ENCODE data around the gene CYP4F22. TPM values are rescaled to one million over a fixed set of nuclear protein-coding genes. Genes with fewer than 3 reads are reported as not detected.
A peak's percentile ranks its signal among the peaks of the same experiment; 100 is the strongest.

CYP4F22 gene
- total and polyA plus RNA-seq, 9 of the 15 experiments (the other 6 are each of a cell fraction or from before 2014, with no cell fraction given), result not detected

DNA sequence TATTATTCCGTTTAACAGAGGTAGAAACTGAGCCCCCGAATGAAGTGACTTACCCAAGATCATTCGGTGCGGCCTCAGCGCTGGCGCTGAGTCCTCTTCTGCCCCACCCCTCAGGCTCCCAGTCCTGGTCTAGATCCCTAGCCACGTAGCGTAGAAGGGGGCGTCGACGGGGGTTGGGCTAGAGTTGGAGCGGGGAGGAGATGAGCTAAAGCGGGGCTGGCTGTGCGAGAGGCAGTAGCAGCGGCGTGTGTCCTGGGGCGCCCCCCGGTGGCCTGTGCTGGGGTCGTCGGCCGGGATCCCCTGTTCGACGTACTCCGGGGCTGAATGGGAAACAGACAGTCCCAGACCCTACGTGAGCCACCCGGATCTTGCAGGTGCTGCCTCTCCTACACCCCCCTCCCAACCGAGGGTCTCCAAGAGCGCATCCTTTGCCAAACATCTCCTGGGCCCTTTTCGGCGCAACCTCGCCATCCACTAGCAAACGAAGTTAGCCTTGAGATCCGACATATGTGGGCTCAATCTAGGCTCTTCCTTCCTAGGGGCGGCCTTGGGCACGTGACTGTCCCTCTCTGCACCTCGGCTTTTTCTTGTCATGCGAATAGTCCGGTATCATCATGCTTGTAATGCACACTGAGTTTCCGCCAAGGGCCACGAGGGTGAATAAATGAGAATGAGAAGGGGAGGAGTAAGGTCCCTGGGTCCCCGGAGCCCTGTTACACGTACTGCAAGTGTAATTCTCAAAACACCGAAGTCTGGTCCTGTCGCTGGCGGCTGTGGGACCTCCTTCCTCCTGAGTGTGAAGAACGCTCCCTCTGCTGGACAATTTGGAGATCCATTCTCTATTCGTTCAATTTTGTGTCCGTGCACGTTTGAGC lies 47.7 kb downstream of the CYP4F22 start (continued):
- TF ChIP-seq, protein P1, sequence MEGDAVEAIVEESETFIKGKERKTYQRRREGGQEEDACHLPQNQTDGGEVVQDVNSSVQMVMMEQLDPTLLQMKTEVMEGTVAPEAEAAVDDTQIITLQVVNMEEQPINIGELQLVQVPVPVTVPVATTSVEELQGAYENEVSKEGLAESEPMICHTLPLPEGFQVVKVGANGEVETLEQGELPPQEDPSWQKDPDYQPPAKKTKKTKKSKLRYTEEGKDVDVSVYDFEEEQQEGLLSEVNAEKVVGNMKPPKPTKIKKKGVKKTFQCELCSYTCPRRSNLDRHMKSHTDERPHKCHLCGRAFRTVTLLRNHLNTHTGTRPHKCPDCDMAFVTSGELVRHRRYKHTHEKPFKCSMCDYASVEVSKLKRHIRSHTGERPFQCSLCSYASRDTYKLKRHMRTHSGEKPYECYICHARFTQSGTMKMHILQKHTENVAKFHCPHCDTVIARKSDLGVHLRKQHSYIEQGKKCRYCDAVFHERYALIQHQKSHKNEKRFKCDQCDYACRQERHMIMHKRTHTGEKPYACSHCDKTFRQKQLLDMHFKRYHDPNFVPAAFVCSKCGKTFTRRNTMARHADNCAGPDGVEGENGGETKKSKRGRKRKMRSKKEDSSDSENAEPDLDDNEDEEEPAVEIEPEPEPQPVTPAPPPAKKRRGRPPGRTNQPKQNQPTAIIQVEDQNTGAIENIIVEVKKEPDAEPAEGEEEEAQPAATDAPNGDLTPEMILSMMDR (IDR thresholded peaks at IDR 0.05 in 2 of 3, conservative IDR thresholded peaks at IDR 0.05 in 1 of 3; ENCODE audit: insufficient read depth in 2 of 3, low read depth in 1 of 3, low read length in 3 of 3), result peak; percentile 81 to 95 (median 90)
- TF ChIP-seq CHCHD3 (CRISPR knock-in tag; IDR thresholded peaks at IDR 0.05) (no peak), CBFB (CRISPR knock-in tag; IDR thresholded peaks at IDR 0.05) (no peak), DNMT1 (IDR thresholded peaks at IDR 0.05) (no peak), ETV5 (CRISPR knock-in tag; IDR thresholded peaks at IDR 0.05; ENCODE audit: low read depth) (no peak), ATF1 (CRISPR knock-in tag; IDR thresholded peaks at IDR 0.05) (no peak), ATF1 (tag; IDR thresholded peaks at IDR 0.05) (peak; percentile 68), MEIS2 (IDR thresholded peaks at IDR 0.05; ENCODE audit: partially characterized antibody) (no peak), SRSF3 (IDR thresholded peaks at IDR 0.05; ENCODE audit: insufficient read depth, low read length) (no peak), CGGBP1 (CRISPR knock-in tag; IDR thresholded peaks at IDR 0.05) (no peak), ELK3 (CRISPR knock-in tag; IDR thresholded peaks at IDR 0.05) (no peak), PTRF (tag; IDR thresholded peaks at IDR 0.05) (no peak)
- TF ChIP-seq, protein P2, sequence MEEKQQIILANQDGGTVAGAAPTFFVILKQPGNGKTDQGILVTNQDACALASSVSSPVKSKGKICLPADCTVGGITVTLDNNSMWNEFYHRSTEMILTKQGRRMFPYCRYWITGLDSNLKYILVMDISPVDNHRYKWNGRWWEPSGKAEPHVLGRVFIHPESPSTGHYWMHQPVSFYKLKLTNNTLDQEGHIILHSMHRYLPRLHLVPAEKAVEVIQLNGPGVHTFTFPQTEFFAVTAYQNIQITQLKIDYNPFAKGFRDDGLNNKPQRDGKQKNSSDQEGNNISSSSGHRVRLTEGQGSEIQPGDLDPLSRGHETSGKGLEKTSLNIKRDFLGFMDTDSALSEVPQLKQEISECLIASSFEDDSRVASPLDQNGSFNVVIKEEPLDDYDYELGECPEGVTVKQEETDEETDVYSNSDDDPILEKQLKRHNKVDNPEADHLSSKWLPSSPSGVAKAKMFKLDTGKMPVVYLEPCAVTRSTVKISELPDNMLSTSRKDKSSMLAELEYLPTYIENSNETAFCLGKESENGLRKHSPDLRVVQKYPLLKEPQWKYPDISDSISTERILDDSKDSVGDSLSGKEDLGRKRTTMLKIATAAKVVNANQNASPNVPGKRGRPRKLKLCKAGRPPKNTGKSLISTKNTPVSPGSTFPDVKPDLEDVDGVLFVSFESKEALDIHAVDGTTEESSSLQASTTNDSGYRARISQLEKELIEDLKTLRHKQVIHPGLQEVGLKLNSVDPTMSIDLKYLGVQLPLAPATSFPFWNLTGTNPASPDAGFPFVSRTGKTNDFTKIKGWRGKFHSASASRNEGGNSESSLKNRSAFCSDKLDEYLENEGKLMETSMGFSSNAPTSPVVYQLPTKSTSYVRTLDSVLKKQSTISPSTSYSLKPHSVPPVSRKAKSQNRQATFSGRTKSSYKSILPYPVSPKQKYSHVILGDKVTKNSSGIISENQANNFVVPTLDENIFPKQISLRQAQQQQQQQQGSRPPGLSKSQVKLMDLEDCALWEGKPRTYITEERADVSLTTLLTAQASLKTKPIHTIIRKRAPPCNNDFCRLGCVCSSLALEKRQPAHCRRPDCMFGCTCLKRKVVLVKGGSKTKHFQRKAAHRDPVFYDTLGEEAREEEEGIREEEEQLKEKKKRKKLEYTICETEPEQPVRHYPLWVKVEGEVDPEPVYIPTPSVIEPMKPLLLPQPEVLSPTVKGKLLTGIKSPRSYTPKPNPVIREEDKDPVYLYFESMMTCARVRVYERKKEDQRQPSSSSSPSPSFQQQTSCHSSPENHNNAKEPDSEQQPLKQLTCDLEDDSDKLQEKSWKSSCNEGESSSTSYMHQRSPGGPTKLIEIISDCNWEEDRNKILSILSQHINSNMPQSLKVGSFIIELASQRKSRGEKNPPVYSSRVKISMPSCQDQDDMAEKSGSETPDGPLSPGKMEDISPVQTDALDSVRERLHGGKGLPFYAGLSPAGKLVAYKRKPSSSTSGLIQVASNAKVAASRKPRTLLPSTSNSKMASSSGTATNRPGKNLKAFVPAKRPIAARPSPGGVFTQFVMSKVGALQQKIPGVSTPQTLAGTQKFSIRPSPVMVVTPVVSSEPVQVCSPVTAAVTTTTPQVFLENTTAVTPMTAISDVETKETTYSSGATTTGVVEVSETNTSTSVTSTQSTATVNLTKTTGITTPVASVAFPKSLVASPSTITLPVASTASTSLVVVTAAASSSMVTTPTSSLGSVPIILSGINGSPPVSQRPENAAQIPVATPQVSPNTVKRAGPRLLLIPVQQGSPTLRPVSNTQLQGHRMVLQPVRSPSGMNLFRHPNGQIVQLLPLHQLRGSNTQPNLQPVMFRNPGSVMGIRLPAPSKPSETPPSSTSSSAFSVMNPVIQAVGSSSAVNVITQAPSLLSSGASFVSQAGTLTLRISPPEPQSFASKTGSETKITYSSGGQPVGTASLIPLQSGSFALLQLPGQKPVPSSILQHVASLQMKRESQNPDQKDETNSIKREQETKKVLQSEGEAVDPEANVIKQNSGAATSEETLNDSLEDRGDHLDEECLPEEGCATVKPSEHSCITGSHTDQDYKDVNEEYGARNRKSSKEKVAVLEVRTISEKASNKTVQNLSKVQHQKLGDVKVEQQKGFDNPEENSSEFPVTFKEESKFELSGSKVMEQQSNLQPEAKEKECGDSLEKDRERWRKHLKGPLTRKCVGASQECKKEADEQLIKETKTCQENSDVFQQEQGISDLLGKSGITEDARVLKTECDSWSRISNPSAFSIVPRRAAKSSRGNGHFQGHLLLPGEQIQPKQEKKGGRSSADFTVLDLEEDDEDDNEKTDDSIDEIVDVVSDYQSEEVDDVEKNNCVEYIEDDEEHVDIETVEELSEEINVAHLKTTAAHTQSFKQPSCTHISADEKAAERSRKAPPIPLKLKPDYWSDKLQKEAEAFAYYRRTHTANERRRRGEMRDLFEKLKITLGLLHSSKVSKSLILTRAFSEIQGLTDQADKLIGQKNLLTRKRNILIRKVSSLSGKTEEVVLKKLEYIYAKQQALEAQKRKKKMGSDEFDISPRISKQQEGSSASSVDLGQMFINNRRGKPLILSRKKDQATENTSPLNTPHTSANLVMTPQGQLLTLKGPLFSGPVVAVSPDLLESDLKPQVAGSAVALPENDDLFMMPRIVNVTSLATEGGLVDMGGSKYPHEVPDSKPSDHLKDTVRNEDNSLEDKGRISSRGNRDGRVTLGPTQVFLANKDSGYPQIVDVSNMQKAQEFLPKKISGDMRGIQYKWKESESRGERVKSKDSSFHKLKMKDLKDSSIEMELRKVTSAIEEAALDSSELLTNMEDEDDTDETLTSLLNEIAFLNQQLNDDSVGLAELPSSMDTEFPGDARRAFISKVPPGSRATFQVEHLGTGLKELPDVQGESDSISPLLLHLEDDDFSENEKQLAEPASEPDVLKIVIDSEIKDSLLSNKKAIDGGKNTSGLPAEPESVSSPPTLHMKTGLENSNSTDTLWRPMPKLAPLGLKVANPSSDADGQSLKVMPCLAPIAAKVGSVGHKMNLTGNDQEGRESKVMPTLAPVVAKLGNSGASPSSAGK (IDR thresholded peaks at IDR 0.05), result peak; percentile 69

Measured in K562 (cell line).